HepG2 (cell line): ENCODE data around the gene SHC1. TPM values are rescaled to one million over a fixed set of nuclear protein-coding genes. Genes with fewer than 3 reads are reported as not detected.

ENCODE experiments used
- FIP1L1 ChIP-seq: fragments of 200-400 bp; formaldehyde crosslinking; IDR thresholded peaks from 2 replicates; pipeline ENCODE4 v1.6.1; 2018; ENCODE audit warnings: low read depth, mild to moderate bottlenecking, low read length, moderate library complexity, borderline replicate concordance; ENCODE audit not compliant: insufficient read depth
- IKZF4 ChIP-seq: sonication (generic); formaldehyde crosslinking; IDR thresholded peaks from 2 replicates; pipeline ENCODE4 v1.5.1; 2020; ENCODE audit warnings: borderline replicate concordance, mild to moderate bottlenecking, low read depth, missing genetic modification reagents; ENCODE audit errors: not compliant biosample characterization
- IRX3 ChIP-seq: sonication (generic); formaldehyde crosslinking; IDR thresholded peaks from 2 replicates; pipeline ENCODE4 v1.8.1; 2023; ENCODE audit warnings: mild to moderate bottlenecking, low read depth, missing genetic modification reagents, borderline replicate concordance
- MAFF ChIP-seq: IDR thresholded peaks from 2 replicates; pipeline ENCODE4 v1.6.1; 2011; ENCODE audit warnings: low read depth, low read length, improper control_type of control experiment
- MED8 ChIP-seq: sonication (generic); formaldehyde crosslinking; IDR thresholded peaks from 2 replicates; pipeline ENCODE4 v1.8.1; 2023; ENCODE audit warnings: mild to moderate bottlenecking, missing genetic modification reagents; ENCODE audit not compliant: insufficient replicate concordance
- NCOA2 ChIP-seq: sonication (generic); formaldehyde crosslinking; IDR thresholded peaks from 2 replicates; pipeline ENCODE4 v1.8.0; 2022; ENCODE audit warnings: inconsistent platforms
- TFDP2 ChIP-seq: sonication (generic); formaldehyde crosslinking; IDR thresholded peaks from 2 replicates; pipeline ENCODE4 v1.4.0; 2020; ENCODE audit warnings: missing genetic modification reagents
- ZBTB26 ChIP-seq: IDR thresholded peaks from 2 replicates; pipeline ENCODE4 v1.6.1; 2016; ENCODE audit warnings: missing compliant biosample characterization, missing genetic modification reagents, borderline replicate concordance
- ZBTB34 ChIP-seq: sonication (generic); formaldehyde crosslinking; IDR thresholded peaks from 2 replicates; pipeline ENCODE4 v1.8.0; 2022; ENCODE audit warnings: mild to moderate bottlenecking, missing genetic modification reagents
- ZFP36 ChIP-seq: fragments of 150-350 bp; IDR thresholded peaks from 2 replicates; pipeline ENCODE4 v1.6.1; 2018; ENCODE audit warnings: borderline replicate concordance, low read length, low read depth; ENCODE audit not compliant: partially characterized antibody
- ZNF253 ChIP-seq: sonication (generic); formaldehyde crosslinking; IDR thresholded peaks from 2 replicates; pipeline ENCODE4 v1.8.0; 2022; ENCODE audit warnings: mild to moderate bottlenecking, missing genetic modification reagents, borderline replicate concordance
- ZNF343 ChIP-seq: sonication (generic); formaldehyde crosslinking; IDR thresholded peaks from 2 replicates; pipeline ENCODE4 v1.4.0; 2020; ENCODE audit warnings: mild to moderate bottlenecking, missing genetic modification reagents
- ZNF891 ChIP-seq: sonication (generic); formaldehyde crosslinking; IDR thresholded peaks from 2 replicates; pipeline ENCODE4 v1.5.0; 2020; ENCODE audit warnings: mild to moderate bottlenecking, missing genetic modification reagents
- polyA plus RNA-seq, 8 experiments: library from polyadenylated mRNA; depleted of rRNA in 3 of 8; stranded (reverse) in 7 of 8; unstranded in 1 of 8; fragments of >200 nt; fragmentation: Illumina TruSeq in 4 of 8; extraction: Trizol in 4 of 8; gene quantifications; 2 replicates each; pipeline versions ENCODE4 v1.2.1 to v1.2.3, GENCODE V29; 2011 to 2016; ENCODE audit warnings: low read depth in 4 of 8, missing spikeins in 1 of 8, mixed read lengths in 1 of 8; ENCODE audit not compliant: insufficient read depth in 1 of 8
- total RNA-seq, 5 experiments: library from RNA; depleted of rRNA; stranded (reverse); fragments of >200 nt; fragmentation: Illumina TruSeq; extraction: Trizol; gene quantifications; 2 replicates each; pipeline ENCODE4 v1.2.3, GENCODE V29; 2016; ENCODE audit warnings: low read depth in 1 of 5
- TF ChIP-seq, protein P1 (sequence below): sonication (generic); formaldehyde crosslinking; IDR thresholded peaks from 2 replicates; pipeline ENCODE4 v1.8.1; 2023; ENCODE audit warnings: mild to moderate bottlenecking, moderate library complexity, missing genetic modification reagents
- TF ChIP-seq, protein P2 (sequence below): sonication (generic); formaldehyde crosslinking; IDR thresholded peaks from 2 replicates; pipeline ENCODE4 v1.4.0; 2020; ENCODE audit warnings: mild to moderate bottlenecking, missing genetic modification reagents
- TF ChIP-seq, protein P3 (sequence below), 2 experiments: sonication (generic) in 1 of 2; formaldehyde crosslinking in 1 of 2; IDR thresholded peaks; 2 replicates each; pipeline versions ENCODE4 v1.5.1 to v1.6.1; 2011 to 2020; ENCODE audit warnings: borderline replicate concordance in 1 of 2, low read depth in 1 of 2, low read length in 1 of 2, mild to moderate bottlenecking in 1 of 2, missing genetic modification reagents in 1 of 2, moderate library complexity in 1 of 2

SHC1 gene
- total and polyA plus RNA-seq, 2 of the 13 experiments (the other 11 are each of a cell fraction or from before 2014, with no cell fraction given) = 52.0 to 137 TPM

DNA sequence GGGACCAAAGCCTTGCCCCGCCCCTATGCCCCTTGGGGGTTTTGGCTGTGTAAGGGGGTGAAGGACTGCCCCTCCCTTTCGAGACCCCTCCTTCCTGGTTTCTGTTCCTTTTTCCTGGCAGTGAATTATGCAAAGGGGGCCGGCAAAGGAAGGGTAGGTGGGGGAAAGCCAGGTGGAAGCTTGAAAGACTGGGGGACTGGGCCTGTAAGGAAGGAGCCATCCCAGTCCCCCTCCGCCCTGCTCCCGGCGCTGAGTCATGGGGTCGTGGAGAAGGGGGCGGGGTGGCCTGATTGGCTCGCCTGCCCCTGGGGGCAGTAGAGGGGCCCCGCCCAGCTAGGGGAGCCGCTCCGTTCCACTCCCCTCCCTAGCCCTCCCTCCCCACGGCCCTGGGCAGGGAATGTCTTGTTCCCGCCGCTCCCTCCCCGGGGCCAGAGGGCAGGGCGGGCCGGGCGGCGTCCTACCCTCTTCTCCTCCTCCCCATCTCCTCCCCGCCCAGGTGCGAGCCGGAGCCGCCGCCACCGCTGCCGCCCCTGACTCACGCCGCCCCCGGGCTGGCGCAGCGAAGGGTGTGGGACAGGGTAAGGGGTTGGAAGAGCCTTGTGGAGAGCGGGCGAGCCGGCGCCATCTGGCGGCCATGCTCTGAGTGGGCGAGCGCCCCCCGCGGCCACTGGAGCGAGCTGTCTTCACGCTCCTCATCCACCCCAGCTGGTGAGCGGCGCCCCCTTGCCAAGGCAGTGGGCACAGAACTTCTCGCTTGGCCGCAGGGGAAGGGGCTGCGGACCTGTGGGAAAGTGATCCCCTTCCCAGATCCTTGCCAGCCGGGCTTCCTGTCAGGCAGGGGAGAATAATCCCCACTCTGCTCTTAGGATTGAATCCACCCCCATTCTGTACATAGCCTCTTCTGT is 46.7 kb upstream of the SHC1 start (continued):
- TF ChIP-seq, protein P1, sequence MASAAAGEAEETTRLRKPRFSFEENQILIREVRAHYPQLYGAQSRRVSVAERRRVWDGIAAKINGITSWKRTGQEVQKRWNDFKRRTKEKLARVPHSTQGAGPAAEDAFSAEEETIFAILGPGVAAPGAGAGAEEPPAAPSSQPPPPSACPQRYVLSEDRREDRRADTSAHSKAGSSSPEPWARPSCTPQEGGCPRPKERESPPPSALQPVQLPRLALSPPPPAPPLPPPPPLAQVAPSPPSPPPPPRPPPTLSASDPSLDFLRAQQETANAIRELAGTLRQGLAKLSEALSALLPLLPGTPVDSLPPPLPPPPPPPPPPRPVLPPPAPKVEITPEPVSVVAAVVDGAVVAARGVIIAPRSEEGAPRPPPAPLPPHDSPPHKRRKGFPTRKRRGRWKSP (CRISPR knock-in tag) = peak; percentile 85
- TF ChIP-seq NCOA2 (CRISPR knock-in tag) = no peak; the same call in 1 of the 2 replicates
- no peak for TF ChIP-seq ZBTB34 (CRISPR knock-in tag)
- TF ChIP-seq MAFF = no peak
- TF ChIP-seq ZNF253 (CRISPR knock-in tag) = no peak
- TF ChIP-seq ZNF343 (CRISPR knock-in tag) = 0 out of 2 replicates have a peak, but pooled peaks have one; percentile 23
- no peak for TF ChIP-seq IRX3 (CRISPR knock-in tag)
- TF ChIP-seq, protein P2, sequence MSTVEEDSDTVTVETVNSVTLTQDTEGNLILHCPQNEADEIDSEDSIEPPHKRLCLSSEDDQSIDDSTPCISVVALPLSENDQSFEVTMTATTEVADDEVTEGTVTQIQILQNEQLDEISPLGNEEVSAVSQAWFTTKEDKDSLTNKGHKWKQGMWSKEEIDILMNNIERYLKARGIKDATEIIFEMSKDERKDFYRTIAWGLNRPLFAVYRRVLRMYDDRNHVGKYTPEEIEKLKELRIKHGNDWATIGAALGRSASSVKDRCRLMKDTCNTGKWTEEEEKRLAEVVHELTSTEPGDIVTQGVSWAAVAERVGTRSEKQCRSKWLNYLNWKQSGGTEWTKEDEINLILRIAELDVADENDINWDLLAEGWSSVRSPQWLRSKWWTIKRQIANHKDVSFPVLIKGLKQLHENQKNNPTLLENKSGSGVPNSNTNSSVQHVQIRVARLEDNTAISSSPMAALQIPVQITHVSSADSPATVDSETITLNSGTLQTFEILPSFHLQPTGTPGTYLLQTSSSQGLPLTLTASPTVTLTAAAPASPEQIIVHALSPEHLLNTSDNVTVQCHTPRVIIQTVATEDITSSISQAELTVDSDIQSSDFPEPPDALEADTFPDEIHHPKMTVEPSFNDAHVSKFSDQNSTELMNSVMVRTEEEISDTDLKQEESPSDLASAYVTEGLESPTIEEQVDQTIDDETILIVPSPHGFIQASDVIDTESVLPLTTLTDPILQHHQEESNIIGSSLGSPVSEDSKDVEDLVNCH (CRISPR knock-in tag) = no peak
- TF ChIP-seq IKZF4 (CRISPR knock-in tag) = no peak
- TF ChIP-seq TFDP2 (CRISPR knock-in tag) = peak; percentile 76
- TF ChIP-seq ZFP36 = no peak
- no peak for TF ChIP-seq FIP1L1
- TF ChIP-seq, protein P3, sequence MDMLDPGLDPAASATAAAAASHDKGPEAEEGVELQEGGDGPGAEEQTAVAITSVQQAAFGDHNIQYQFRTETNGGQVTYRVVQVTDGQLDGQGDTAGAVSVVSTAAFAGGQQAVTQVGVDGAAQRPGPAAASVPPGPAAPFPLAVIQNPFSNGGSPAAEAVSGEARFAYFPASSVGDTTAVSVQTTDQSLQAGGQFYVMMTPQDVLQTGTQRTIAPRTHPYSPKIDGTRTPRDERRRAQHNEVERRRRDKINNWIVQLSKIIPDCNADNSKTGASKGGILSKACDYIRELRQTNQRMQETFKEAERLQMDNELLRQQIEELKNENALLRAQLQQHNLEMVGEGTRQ (IDR thresholded peaks at IDR 0.05; ENCODE audit: low read depth, low read length) = no peak
- TF ChIP-seq, protein P3 (CRISPR knock-in tag; IDR thresholded peaks at IDR 0.05; ENCODE audit: borderline replicate concordance) = no peak
- peak; percentile 15; the same call in 1 of the 2 replicates for TF ChIP-seq ZNF891 (CRISPR knock-in tag)
- peak; percentile 65; the same call in 1 of the 2 replicates for TF ChIP-seq ZBTB26
- peak; percentile 50 for TF ChIP-seq MED8 (CRISPR knock-in tag)
